Stomach (tissue), 9 donors: ENCODE measurements around the gene RPL41. TPM values are rescaled to one million over a fixed set of nuclear protein-coding genes. Genes with fewer than 3 reads are reported as not detected.
A peak's percentile ranks its signal among the peaks of the same experiment; 100 is the strongest.

ENCODE experiments used
- DNase-seq, 2 donors: peaks; one replicate each; pipeline versions ENCODE4 v3.0.0 to v3.0.0-alpha.2; 2013 to 2019
- H3K27ac ChIP-seq, 5 donors: fragments of 200-600 bp in 4 of 5; sonication (generic) in 4 of 5; one replicate each; pipeline ENCODE4 v1.5.1; 2013 to 2019; ENCODE audit warnings: mild to moderate bottlenecking in 1 of 5, moderate library complexity in 1 of 5
- H3K27me3 ChIP-seq, 3 donors: fragments of 200-600 bp; sonication (generic); one replicate each; pipeline ENCODE4 v1.5.1; 2017 to 2019; ENCODE audit warnings: mixed run types in 1 of 3
- H3K36me3 ChIP-seq, 4 donors: fragments of 200-600 bp; sonication (generic); 1 replicate in 3 of 4; 2 replicates in 1 of 4; pipeline ENCODE4 v1.5.1; 2016 to 2019
- H3K4me1 ChIP-seq, 4 donors: fragments of 200-600 bp; sonication (generic); one replicate each; pipeline ENCODE4 v1.5.1; 2016 to 2019
- H3K4me3 ChIP-seq, 4 donors: fragments of 200-600 bp; sonication (generic) in 3 of 4; one replicate each; pipeline ENCODE4 v1.5.1; 2016 to 2019; ENCODE audit warnings: mild to moderate bottlenecking in 1 of 4
- H3K9me3 ChIP-seq, 4 donors: fragments of 200-600 bp; sonication (generic); one replicate each; pipeline ENCODE4 v1.5.1; 2016 to 2019
- EP300 ChIP-seq: sonication (generic); formaldehyde crosslinking; IDR thresholded peaks from one replicate; pipeline ENCODE4 v1.6.1; 2017; ENCODE audit warnings: antibody characterized with exemption
- POLR2A ChIP-seq, 4 donors: fragments of 450-650 bp; IDR thresholded peaks; one replicate each; pipeline ENCODE4 v1.6.1; 2016; ENCODE audit warnings: antibody characterized with exemption in 4 of 4, control low read depth in 2 of 4, mild to moderate bottlenecking in 1 of 4, moderate library complexity in 1 of 4
- POLR2AphosphoS5 ChIP-seq, 3 donors: sonication (generic); formaldehyde crosslinking; IDR thresholded peaks; one replicate each; pipeline ENCODE4 v1.6.1; 2016; ENCODE audit warnings: antibody characterized with exemption in 3 of 3
- WGBS, 5 donors: extraction: QIAGEN DNeasy Blood & Tissue Kit in 3 of 5; methylation state at CpG; one replicate each; pipeline versions ENCODE4 v1.1.5 to v1.1.7; 2013 to 2018; 5-methylcytosine and 5-hydroxymethylcytosine counted together
- intact Hi-C: fragments of 100-400 bp; cut with DNase I; formaldehyde crosslinking; loops from one replicate; pipeline ENCODE4 v1.15.1; 2023; ENCODE audit warnings: low total_unique reads
- polyA plus RNA-seq, 3 donors: library from polyadenylated mRNA; stranded (reverse); fragments of 200-250 nt; gene quantifications; one replicate each; pipeline ENCODE4 v1.2.3, GENCODE V29; 2013
- total RNA-seq, 5 donors: library from RNA; depleted of rRNA; stranded (reverse); fragments of >200 nt; gene quantifications; one replicate each; pipeline versions ENCODE4 v1.1.0 to v1.2.3, GENCODE V29; 2014 to 2016
- TF ChIP-seq, protein P1 (sequence below), 7 experiments: fragments of 450-650 bp in 4 of 7; fragments of 200-600 bp in 3 of 7; sonication (generic) in 3 of 7; IDR thresholded peaks; one replicate each; pipeline ENCODE4 v1.5.1; 2016 to 2019; ENCODE audit warnings: antibody characterized with exemption in 7 of 7, control low read depth in 2 of 7, mild to moderate bottlenecking in 1 of 7
- donor health status: healthy with polysubstance abuse.
- donor health status: Bipolar disorder and iron deficiency.
- donor health status: healthy.

The RPL41 gene
- total and polyA plus RNA-seq, 8 donors, result 1,483 to 8,449 (median 3,157) TPM

DNA sequence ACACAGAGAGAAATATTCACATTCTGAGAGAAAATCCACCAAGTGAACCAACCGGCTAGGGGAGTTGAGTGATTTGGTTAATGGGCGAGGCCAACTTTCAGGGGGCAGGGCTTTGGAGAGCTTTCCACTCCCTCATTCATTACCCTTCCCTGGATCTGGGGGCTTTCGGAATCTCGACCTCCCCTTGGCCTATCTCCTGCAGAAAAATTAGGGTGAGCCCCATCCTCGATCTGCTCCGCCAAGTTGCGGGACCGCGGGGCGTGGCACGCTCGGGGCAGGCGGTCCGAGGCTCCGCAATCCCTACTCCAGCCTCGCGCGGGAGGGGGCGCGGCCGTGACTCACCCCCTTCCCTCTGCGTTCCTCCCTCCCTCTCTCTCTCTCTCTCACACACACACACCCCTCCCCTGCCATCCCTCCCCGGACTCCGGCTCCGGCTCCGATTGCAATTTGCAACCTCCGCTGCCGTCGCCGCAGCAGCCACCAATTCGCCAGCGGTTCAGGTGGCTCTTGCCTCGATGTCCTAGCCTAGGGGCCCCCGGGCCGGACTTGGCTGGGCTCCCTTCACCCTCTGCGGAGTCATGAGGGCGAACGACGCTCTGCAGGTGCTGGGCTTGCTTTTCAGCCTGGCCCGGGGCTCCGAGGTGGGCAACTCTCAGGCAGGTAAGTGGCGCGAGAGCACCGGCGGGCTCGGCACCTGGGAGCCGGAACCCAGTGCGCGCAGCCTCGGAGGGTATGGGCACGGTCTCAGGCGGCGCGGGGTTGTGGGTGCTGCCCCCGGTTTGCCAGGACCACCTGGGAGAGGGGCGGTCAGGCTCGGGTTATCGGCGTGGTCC, 36.5 kb upstream of the RPL41 start, which contains the start of gene ERBB3:
Gene ERBB3, plus strand, starts transcription at position 443 of the 833 bp plus-strand sequence. Its CDS starts 136 bp downstream, at position 579.
- Histone ChIP-seq H3K36me3 (peaks cover 0 to 15% (median 7%) of the 10 kb centered on the region in 4 donors), H3K4me1 (peaks cover 20 to 50% (median 39%) of the 10 kb centered on the region in 4 donors), H3K27me3 (peaks cover 0 to 15% (median 6%) of the 10 kb centered on the region in 3 donors), H3K4me3 (peak within 1 kb of the TSS; percentile 55 to 73 (median 66)), H3K27ac (peak within 1 kb of the TSS; percentile 92 to 98 (median 93)), H3K9me3 (no peaks in the 10 kb centered on the region)
- DNase-seq, result peak; percentile 89 to 95
- no peak for TF ChIP-seq EP300
- peak in 2 of 4 donors; percentile 53 to 97 for TF ChIP-seq POLR2A (IDR thresholded peaks at IDR 0.05)
- TF ChIP-seq POLR2AphosphoS5 (IDR thresholded peaks at IDR 0.05), result peak in 2 of 3 donors; percentile 84 to 93
- TF ChIP-seq, protein P1, sequence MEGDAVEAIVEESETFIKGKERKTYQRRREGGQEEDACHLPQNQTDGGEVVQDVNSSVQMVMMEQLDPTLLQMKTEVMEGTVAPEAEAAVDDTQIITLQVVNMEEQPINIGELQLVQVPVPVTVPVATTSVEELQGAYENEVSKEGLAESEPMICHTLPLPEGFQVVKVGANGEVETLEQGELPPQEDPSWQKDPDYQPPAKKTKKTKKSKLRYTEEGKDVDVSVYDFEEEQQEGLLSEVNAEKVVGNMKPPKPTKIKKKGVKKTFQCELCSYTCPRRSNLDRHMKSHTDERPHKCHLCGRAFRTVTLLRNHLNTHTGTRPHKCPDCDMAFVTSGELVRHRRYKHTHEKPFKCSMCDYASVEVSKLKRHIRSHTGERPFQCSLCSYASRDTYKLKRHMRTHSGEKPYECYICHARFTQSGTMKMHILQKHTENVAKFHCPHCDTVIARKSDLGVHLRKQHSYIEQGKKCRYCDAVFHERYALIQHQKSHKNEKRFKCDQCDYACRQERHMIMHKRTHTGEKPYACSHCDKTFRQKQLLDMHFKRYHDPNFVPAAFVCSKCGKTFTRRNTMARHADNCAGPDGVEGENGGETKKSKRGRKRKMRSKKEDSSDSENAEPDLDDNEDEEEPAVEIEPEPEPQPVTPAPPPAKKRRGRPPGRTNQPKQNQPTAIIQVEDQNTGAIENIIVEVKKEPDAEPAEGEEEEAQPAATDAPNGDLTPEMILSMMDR (IDR thresholded peaks at IDR 0.05), result peak in 3 of 7 experiments; percentile 8 to 37 (median 32)
- intact Hi-C loops, result no loop called here
- 0 to 1% (median 1%) methylated on average over 48 to 59 of the region's 59 CpGs for WGBS, 5 donors

DNA sequence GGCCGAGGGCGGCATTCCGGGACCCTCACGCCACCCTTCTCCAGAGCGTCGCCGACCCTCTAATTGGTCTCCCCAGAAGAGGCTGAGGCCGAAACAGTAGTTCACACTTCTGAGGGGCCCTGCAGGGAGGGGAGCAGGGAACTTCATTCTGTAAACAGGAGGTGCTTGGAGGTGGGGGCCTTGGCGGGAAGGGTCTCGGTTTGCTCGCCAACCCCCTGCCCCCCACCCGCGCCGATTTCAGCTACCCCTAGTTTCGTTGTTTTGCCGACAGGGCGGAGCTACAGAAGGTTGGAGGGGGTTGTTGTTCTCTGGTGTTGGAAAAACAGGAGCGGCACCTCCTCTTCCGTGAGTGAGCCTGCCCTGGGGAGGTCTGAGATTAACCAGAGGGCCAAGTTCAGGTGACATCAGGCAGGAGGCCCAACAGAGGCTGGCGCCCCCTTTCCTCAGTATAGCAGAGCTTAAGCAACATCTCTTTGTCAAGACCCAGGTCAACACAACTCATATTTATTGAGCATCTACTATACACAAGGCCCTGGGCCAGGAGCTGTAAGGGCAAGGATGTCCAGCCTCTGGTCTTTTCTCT, 35.8 kb upstream of the RPL41 start:
- peaks cover 20 to 57% (median 46%) of the 10 kb centered on the region in 4 donors for H3K4me1 ChIP-seq
- H3K9me3 ChIP-seq, result no peaks in the 10 kb centered on the region
- H3K4me3 ChIP-seq, result peak overlapping the region; percentile 55 to 73 (median 66)
- DNase-seq, result peak; percentile 70 to 86
- TF ChIP-seq EP300 (no peak), POLR2A (IDR thresholded peaks at IDR 0.05) (peak in 1 of 4 donors; percentile 17), POLR2AphosphoS5 (IDR thresholded peaks at IDR 0.05) (peak in 2 of 3 donors; percentile 59 to 76)
- TF ChIP-seq, protein P1 (IDR thresholded peaks at IDR 0.05), result no peak
- intact Hi-C loops, result no loop called here
- peaks cover 0 to 15% (median 6%) of the 10 kb centered on the region in 3 donors for H3K27me3 ChIP-seq
- H3K27ac ChIP-seq, result peak overlapping the region; percentile 92 to 98 (median 93)
- H3K36me3 ChIP-seq, result peaks cover 0 to 19% (median 11%) of the 10 kb centered on the region in 4 donors
- WGBS, 5 donors, result 8 to 28% (median 10%) methylated on average over 17 to 20 of the region's 20 CpGs

DNA sequence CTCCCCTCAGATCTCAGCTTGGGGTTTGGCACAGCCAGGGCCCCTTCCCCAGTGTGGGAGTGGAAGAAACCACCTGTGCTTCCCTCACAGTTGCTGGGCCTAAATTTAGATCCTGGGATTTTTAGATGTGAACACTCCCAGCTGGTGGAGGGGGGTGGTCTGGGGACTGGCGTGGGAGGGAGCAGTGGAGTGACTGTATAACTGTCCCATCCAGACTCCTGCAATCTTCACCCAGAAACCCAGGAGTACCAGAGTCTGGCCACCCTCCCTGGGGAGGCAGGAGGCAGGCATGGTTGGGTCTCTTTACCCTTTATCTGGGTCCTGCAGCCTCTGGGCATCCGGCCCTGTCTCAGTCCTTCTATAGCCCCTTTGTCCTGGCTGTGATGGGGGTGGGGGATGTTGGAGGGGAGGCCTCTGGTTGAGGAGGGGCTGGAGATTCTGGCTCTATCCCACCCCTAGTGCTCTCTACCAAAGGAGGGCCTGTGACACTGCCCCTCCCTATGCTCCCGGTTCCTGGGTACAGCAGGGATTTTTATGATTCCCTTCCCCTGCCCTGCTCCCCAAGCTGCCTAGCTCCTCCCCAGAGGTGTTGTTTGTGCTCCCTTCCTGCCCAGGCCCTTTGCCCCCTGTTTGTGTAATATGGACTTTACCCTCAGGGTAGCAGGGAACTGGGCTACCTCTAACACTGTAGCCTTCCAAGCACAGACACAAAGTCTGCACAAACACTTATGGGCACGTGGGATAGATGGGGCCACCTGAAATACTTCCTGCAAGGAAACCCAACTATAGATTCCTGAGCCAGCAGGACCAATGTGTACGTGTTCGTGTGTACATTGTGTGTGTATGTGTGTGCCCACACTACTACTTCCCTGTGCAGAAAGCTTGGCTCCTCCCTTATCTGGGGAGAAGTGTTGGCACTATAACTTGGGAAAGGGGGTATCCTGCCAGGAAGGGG, 34.8 kb upstream of the RPL41 start:
- no peaks in the 10 kb centered on the region for H3K9me3 ChIP-seq
- H3K4me3 ChIP-seq, result peak overlapping the region; percentile 55 to 73 (median 66)
- DNase-seq, result peak; percentile 82 to 92
- H3K36me3 ChIP-seq, result peaks cover 0 to 24% (median 15%) of the 10 kb centered on the region in 4 donors
- TF ChIP-seq, protein P1 (IDR thresholded peaks at IDR 0.05), result peak in 1 of 7 experiments; percentile 28
- peak in 2 of 4 donors; percentile 60 to 69 for TF ChIP-seq POLR2A (IDR thresholded peaks at IDR 0.05)
- TF ChIP-seq EP300, result no peak
- TF ChIP-seq POLR2AphosphoS5 (IDR thresholded peaks at IDR 0.05), result peak in 2 of 3 donors; percentile 84 to 94
- peak overlapping the region; percentile 92 to 98 (median 93) for H3K27ac ChIP-seq
- H3K4me1 ChIP-seq, result peaks cover 20 to 67% (median 53%) of the 10 kb centered on the region in 4 donors
- peaks cover 0 to 15% (median 6%) of the 10 kb centered on the region in 3 donors for H3K27me3 ChIP-seq
- intact Hi-C loops, result no loop called here
- WGBS, 5 donors, result 26 to 48% (median 32%) methylated on average over 5 to 6 of the region's 6 CpGs
